MM.1S (cell line): ENCODE data around the gene ADCY4.

Experiments
- DNase-seq: peaks from one replicate; pipeline ENCODE4 v3.0.0-alpha.2; 2015
- H2AFZ ChIP-seq: fragments of 300-600 bp; sonication (generic); 2 replicates; pipeline ENCODE4 v1.6.0; 2016; ENCODE audit warnings: antibody characterized with exemption, low read length
- H3F3A ChIP-seq: fragments of 300-600 bp; sonication (generic); 2 replicates; pipeline ENCODE4 v1.6.1; 2016; ENCODE audit warnings: mild to moderate bottlenecking, antibody characterized with exemption, low read length, moderate library complexity, mixed read lengths; ENCODE audit not compliant: insufficient read depth
- H3K27ac ChIP-seq: fragments of 300-600 bp; sonication (generic); 2 replicates; pipeline ENCODE4 v1.5.1; 2016; ENCODE audit warnings: mild to moderate bottlenecking, low read length
- H3K27me3 ChIP-seq: fragments of 300-600 bp; sonication (generic); replicated peaks from 2 replicates; pipeline ENCODE4 v1.6.0; 2016; ENCODE audit warnings: low read length; ENCODE audit not compliant: insufficient read depth
- H3K36me3 ChIP-seq: fragments of 300-600 bp; sonication (generic); replicated peaks from 2 replicates; pipeline ENCODE4 v1.6.1; 2016; ENCODE audit warnings: mild to moderate bottlenecking, low read length, mixed read lengths; ENCODE audit not compliant: insufficient read depth
- H3K4me1 ChIP-seq: fragments of 300-600 bp; sonication (generic); 2 replicates; pipeline ENCODE4 v1.6.1; 2016; ENCODE audit warnings: low read length, mixed read lengths
- H3K4me2 ChIP-seq: fragments of 300-600 bp; sonication (generic); 2 replicates; pipeline ENCODE4 v1.6.0; 2016; ENCODE audit warnings: low read depth, low read length
- H3K4me3 ChIP-seq: fragments of 300-600 bp; sonication (generic); 2 replicates; pipeline ENCODE4 v1.5.1; 2016; ENCODE audit warnings: low read length, mixed read lengths
- H3K79me2 ChIP-seq: fragments of 300-600 bp; sonication (generic); 2 replicates; pipeline ENCODE4 v1.6.1; 2016; ENCODE audit warnings: mixed run types, low read length, mixed read lengths
- H3K9ac ChIP-seq: fragments of 300-600 bp; sonication (generic); 2 replicates; pipeline ENCODE4 v1.6.1; 2016; ENCODE audit warnings: low read length, mixed read lengths
- H3K9me2 ChIP-seq: fragments of 300-600 bp; sonication (generic); replicated peaks from 2 replicates; pipeline ENCODE4 v1.6.1; 2016; ENCODE audit warnings: mild to moderate bottlenecking, low read length, mixed read lengths; ENCODE audit not compliant: insufficient read depth
- H3K9me3 ChIP-seq: fragments of 300-600 bp; sonication (generic); replicated peaks from 2 replicates; pipeline ENCODE4 v1.6.1; 2016; ENCODE audit warnings: mild to moderate bottlenecking, low read length, mixed read lengths; ENCODE audit not compliant: insufficient read depth
- H4K20me1 ChIP-seq: fragments of 300-600 bp; sonication (generic); 2 replicates; pipeline ENCODE4 v1.6.1; 2016; ENCODE audit warnings: mild to moderate bottlenecking, low read length, moderate library complexity, mixed read lengths; ENCODE audit not compliant: insufficient read depth
- CTCF ChIP-seq: fragments of 300-600 bp; sonication (generic); IDR thresholded peaks from 2 replicates; pipeline ENCODE4 v1.5.1; 2016; ENCODE audit warnings: antibody characterized with exemption, low read length, mixed read lengths
- EZH2 ChIP-seq: fragments of 300-600 bp; sonication (generic); optimal IDR thresholded peaks from 2 replicates; pipeline ENCODE3; 2017; ENCODE audit warnings: low read depth, mild to moderate bottlenecking, antibody characterized with exemption, low read length, mixed read lengths
- EZH2phosphoT487 ChIP-seq: fragments of 300-600 bp; sonication (generic); IDR thresholded peaks from 2 replicates; pipeline ENCODE4 v1.6.1; 2018; ENCODE audit warnings: antibody characterized with exemption, low read length

The ADCY4 gene

DNA sequence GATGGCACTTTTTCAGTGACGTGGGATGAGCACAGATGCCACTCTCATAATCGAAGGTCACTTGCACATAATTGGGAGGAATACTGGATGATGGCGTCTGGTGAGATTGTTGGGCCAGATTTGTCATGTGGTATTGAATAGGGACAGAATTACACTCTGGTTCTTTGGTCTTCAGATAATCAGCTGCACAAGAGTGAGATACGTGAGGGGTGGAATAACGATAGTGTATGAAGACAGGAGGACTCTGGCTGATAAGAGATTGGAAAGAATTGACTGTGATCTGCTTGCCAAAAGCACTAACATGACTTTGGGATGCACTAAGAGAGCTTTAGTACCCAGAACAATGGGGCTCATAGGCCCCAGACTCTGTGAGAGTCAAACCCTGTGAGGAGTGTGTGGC is 56.4 kb downstream of the ADCY4 start:
- Histone ChIP-seq H3K4me3 (no peak overlapping the region), H3F3A (0 out of 2 replicates have a peak, but pooled peaks cover 6% of the 10 kb centered on the region), H3K9me3 (no peaks in the 10 kb centered on the region), H4K20me1 (no peaks in the 10 kb centered on the region), H2AFZ (no peak overlapping the region), H3K79me2 (no peaks in the 10 kb centered on the region), H3K27ac (no peak overlapping the region), H3K4me1 (peaks cover 15% of the 10 kb centered on the region), H3K36me3 (no peaks in the 10 kb centered on the region), H3K9ac (no peak overlapping the region), H3K27me3 (no peaks in the 10 kb centered on the region), H3K9me2 (no peaks in the 10 kb centered on the region), H3K4me2 (no peak overlapping the region)
- DNase-seq, result no peak
- TF ChIP-seq EZH2phosphoT487 (no peak), EZH2 (no peak), CTCF (no peak)

- no peaks in the 10 kb centered on the region for H4K20me1 ChIP-seq
Observed at GRCh38 chr14:24277606-24278321, 57.1 kb downstream of the ADCY4 start.

GRCh38 chr14:24277071-24277470 is 57.8 kb downstream of the ADCY4 start:
- H3K36me3 ChIP-seq, result no peaks in the 10 kb centered on the region
- peaks cover 22% of the 10 kb centered on the region for H3K4me1 ChIP-seq
- no peak overlapping the region for H3K27ac ChIP-seq
- no peaks in the 10 kb centered on the region for H3K27me3 ChIP-seq
- no peak for DNase-seq
- H3K9me2 ChIP-seq, result no peaks in the 10 kb centered on the region
- H3K4me2 ChIP-seq, result no peak overlapping the region
- no peak overlapping the region for H3K9ac ChIP-seq
- no peak overlapping the region for H2AFZ ChIP-seq
- H4K20me1 ChIP-seq, result no peaks in the 10 kb centered on the region
- no peak overlapping the region for H3K4me3 ChIP-seq
- H3K79me2 ChIP-seq, result no peaks in the 10 kb centered on the region
- H3K9me3 ChIP-seq, result no peaks in the 10 kb centered on the region
- H3F3A ChIP-seq, result 0 out of 2 replicates have a peak, but pooled peaks cover 6% of the 10 kb centered on the region
- TF ChIP-seq EZH2 (no peak), CTCF (no peak), EZH2phosphoT487 (no peak)

More at GRCh38 chr14:24277606-24278321, 57.1 kb downstream of the ADCY4 start:
- Histone ChIP-seq H2AFZ (no peak overlapping the region), H3K9me2 (no peaks in the 10 kb centered on the region), H3K27me3 (no peaks in the 10 kb centered on the region), H3K4me2 (no peak overlapping the region), H3K9ac (no peak overlapping the region), H3F3A (0 out of 2 replicates have a peak, but pooled peaks cover 6% of the 10 kb centered on the region), H3K27ac (no peak overlapping the region), H3K4me3 (no peak overlapping the region), H3K9me3 (no peaks in the 10 kb centered on the region), H3K4me1 (peaks cover 16% of the 10 kb centered on the region), H3K36me3 (no peaks in the 10 kb centered on the region), H3K79me2 (no peaks in the 10 kb centered on the region)
- no peak for TF ChIP-seq EZH2
- TF ChIP-seq CTCF, result no peak
- no peak for TF ChIP-seq EZH2phosphoT487
- no peak for DNase-seq
